H1 (cell line): ENCODE measurements around the gene LRRK1. TPM values are rescaled to one million over a fixed set of nuclear protein-coding genes. Genes with fewer than 3 reads are reported as not detected.
A peak's percentile ranks its signal among the peaks of the same experiment; 100 is the strongest.

Experiments
- CTCF ChIA-PET: fragments of 300-600 bp; sonication (Branson Sonifier 250); formaldehyde crosslinking; loops from one replicate; lab custom pipeline; 2021; ENCODE audit not compliant: partially characterized antibody; lab: Charles Lee
- POLR2A ChIA-PET: fragments of 300-600 bp; sonication (Branson Sonifier 250); formaldehyde crosslinking; loops from one replicate; lab custom pipeline; 2021; ENCODE audit warnings: inconsistent platforms; ENCODE audit not compliant: partially characterized antibody; lab: Charles Lee
- DNase-seq, 2 experiments: peaks; one replicate each; pipeline versions ENCODE4 v3.0.0 to v3.0.0-alpha.2; 2010 to 2022; ENCODE audit warnings: low spot score in 2 of 2, low read depth in 1 of 2, mixed read lengths in 1 of 2
- FAIRE-seq: peaks from 2 replicates; lab custom pipeline; 2011; peaks lifted over from hg19 to GRCh38; lab: Jason Lieb, UNC
- H2AFZ ChIP-seq: 2 replicates; pipeline ENCODE4 v1.8.1; 2012; ENCODE audit warnings: low read length, inconsistent platforms
- H2AK5ac ChIP-seq: 2 replicates; pipeline ENCODE4 v1.6.1; 2013; ENCODE audit warnings: low read depth, low read length
- H2BK120ac ChIP-seq: replicated peaks from 2 replicates; pipeline ENCODE3; 2013; ENCODE audit warnings: low read depth, low read length, inconsistent platforms
- H2BK12ac ChIP-seq: 2 replicates; pipeline ENCODE4 v1.6.1; 2013; ENCODE audit warnings: low read depth, low read length
- H2BK15ac ChIP-seq: 2 replicates; pipeline ENCODE4 v1.6.1; 2013; ENCODE audit warnings: low read length
- H2BK20ac ChIP-seq: 2 replicates; pipeline ENCODE4 v1.6.1; 2013; ENCODE audit warnings: low read length
- H2BK5ac ChIP-seq: 2 replicates; pipeline ENCODE4 v1.6.1; 2013; ENCODE audit warnings: low read depth, low read length
- H3K14ac ChIP-seq: 2 replicates; pipeline ENCODE4 v1.6.1; 2013; ENCODE audit warnings: inconsistent platforms; ENCODE audit not compliant: insufficient read length
- H3K18ac ChIP-seq: 2 replicates; pipeline ENCODE4 v1.6.1; 2013; ENCODE audit warnings: low read length; ENCODE audit errors: extremely low read depth
- H3K23ac ChIP-seq: 2 replicates; pipeline ENCODE4 v1.6.1; 2013; ENCODE audit warnings: inconsistent platforms; ENCODE audit not compliant: insufficient read length
- H3K23me2 ChIP-seq: 2 replicates; pipeline ENCODE4 v1.6.1; 2013; ENCODE audit warnings: low read depth, low read length
- H3K27ac ChIP-seq: 2 replicates; pipeline ENCODE4 v1.6.1; 2011; ENCODE audit warnings: low read depth, low read length, inconsistent platforms
- H3K27me3 ChIP-seq, 4 experiments: replicated peaks in 1 of 4; 1 replicate in 1 of 4; 2 replicates in 3 of 4; pipeline versions ENCODE4 v1.6.1 to v1.8.1; 2011 to 2013; ENCODE audit warnings: low read length in 3 of 4, mild to moderate bottlenecking in 3 of 4, inconsistent platforms in 2 of 4, mixed read lengths in 2 of 4, moderate library complexity in 1 of 4; ENCODE audit not compliant: control insufficient read depth in 3 of 4, insufficient read depth in 3 of 4; ENCODE audit errors: extremely low read depth in 1 of 4
- H3K36me3 ChIP-seq, 4 experiments: 2 replicates each; pipeline versions ENCODE4 v1.6.1 to v1.8.1; 2011 to 2013; ENCODE audit warnings: mild to moderate bottlenecking in 4 of 4, low read length in 3 of 4, moderate library complexity in 2 of 4, control low read depth in 1 of 4, inconsistent platforms in 1 of 4; ENCODE audit not compliant: insufficient read depth in 4 of 4, control insufficient read depth in 2 of 4
- H3K4ac ChIP-seq: replicated peaks from 2 replicates; pipeline ENCODE3; 2013; ENCODE audit warnings: low read length, low read depth, mixed read lengths, inconsistent platforms; ENCODE audit not compliant: insufficient read length
- H3K4me1 ChIP-seq, 4 experiments: replicated peaks in 1 of 4; 1 replicate in 1 of 4; 2 replicates in 3 of 4; pipeline versions ENCODE4 v1.6.1 to v1.8.1; 2011 to 2013; ENCODE audit warnings: low read length in 3 of 4, inconsistent platforms in 2 of 4, mixed read lengths in 1 of 4; ENCODE audit not compliant: insufficient read depth in 4 of 4, control insufficient read depth in 3 of 4
- H3K4me2 ChIP-seq, 2 experiments: 2 replicates each; pipeline versions ENCODE4 v1.6.1 to v1.8.1; 2011 to 2013; ENCODE audit warnings: low read depth in 2 of 2, low read length in 2 of 2, control low read depth in 1 of 2, inconsistent platforms in 1 of 2, mild to moderate bottlenecking in 1 of 2; ENCODE audit not compliant: insufficient read depth in 1 of 2
- H3K4me3 ChIP-seq, 4 experiments: fragments of 200-600, 300-600 bp in 1 of 4; sonication (generic), shearing (Covaris generic), sonication (Bioruptor Twin) in 1 of 4; 2 replicates each; pipeline versions ENCODE4 v1.5.1 to v1.8.1; 2011 to 2016; ENCODE audit warnings: low read length in 4 of 4, low read depth in 3 of 4, control low read depth in 2 of 4, inconsistent platforms in 2 of 4, mild to moderate bottlenecking in 2 of 4, mixed read lengths in 1 of 4, moderate library complexity in 1 of 4; ENCODE audit not compliant: insufficient read depth in 2 of 4; ENCODE audit errors: extremely low read depth in 1 of 4
- H3K56ac ChIP-seq: replicated peaks from 2 replicates; pipeline ENCODE3; 2013; ENCODE audit warnings: low read depth, mild to moderate bottlenecking, mixed read lengths, low read length, inconsistent platforms; ENCODE audit not compliant: insufficient read length
- H3K79me1 ChIP-seq: 2 replicates; pipeline ENCODE4 v1.6.1; 2013; ENCODE audit warnings: low read depth, low read length, control low read depth
- H3K79me2 ChIP-seq, 2 experiments: 2 replicates each; pipeline versions ENCODE4 v1.6.1 to v1.8.1; 2012 to 2013; ENCODE audit warnings: low read length in 2 of 2, mild to moderate bottlenecking in 2 of 2, inconsistent platforms in 1 of 2; ENCODE audit not compliant: insufficient read depth in 2 of 2, control insufficient read depth in 1 of 2
- H3K9ac ChIP-seq, 4 experiments: replicated peaks in 1 of 4; 1 replicate in 1 of 4; 2 replicates in 3 of 4; pipeline versions ENCODE4 v1.6.1 to v1.8.1; 2011 to 2013; ENCODE audit warnings: low read depth in 3 of 4, low read length in 3 of 4, control low read depth in 2 of 4, mild to moderate bottlenecking in 2 of 4, moderate library complexity in 2 of 4, inconsistent platforms in 1 of 4; ENCODE audit errors: extremely low read depth in 1 of 4
- H3K9me3 ChIP-seq, 2 experiments: 2 replicates each; pipeline versions ENCODE4 v1.6.1 to v1.8.1; 2012 to 2013; ENCODE audit warnings: mild to moderate bottlenecking in 2 of 2, moderate library complexity in 2 of 2, control low read depth in 1 of 2, inconsistent platforms in 1 of 2, low read depth in 1 of 2, low read length in 1 of 2, mixed read lengths in 1 of 2; ENCODE audit not compliant: insufficient read depth in 2 of 2
- H4K20me1 ChIP-seq, 2 experiments: replicated peaks in 1 of 2; 2 replicates each; pipeline versions ENCODE3 to v1.8.1; 2011 to 2013; ENCODE audit warnings: inconsistent platforms in 2 of 2, low read length in 2 of 2, mild to moderate bottlenecking in 1 of 2; ENCODE audit not compliant: insufficient read depth in 2 of 2, control insufficient read depth in 1 of 2
- H4K5ac ChIP-seq: 2 replicates; pipeline ENCODE4 v1.6.1; 2013; ENCODE audit warnings: low read length, low read depth, mixed read lengths, inconsistent platforms; ENCODE audit not compliant: insufficient read length
- H4K8ac ChIP-seq: 2 replicates; pipeline ENCODE4 v1.8.0; 2013; ENCODE audit warnings: mild to moderate bottlenecking, moderate library complexity, low read length, inconsistent platforms; ENCODE audit not compliant: insufficient read depth; ENCODE audit errors: extremely low read depth
- H4K91ac ChIP-seq: replicated peaks from 2 replicates; pipeline ENCODE3; 2013; ENCODE audit warnings: low read length, mixed read lengths, inconsistent platforms; ENCODE audit not compliant: insufficient read length
- BCL11A ChIP-seq, 2 experiments: IDR thresholded peaks; one replicate each; pipeline ENCODE4 v1.6.1; 2011; ENCODE audit warnings: low read depth in 2 of 2, low read length in 2 of 2, mild to moderate bottlenecking in 2 of 2
- CBX8 ChIP-seq: fragments of 300-800, 300-1000 bp; sonication (generic); IDR thresholded peaks from 2 replicates; pipeline ENCODE4 v1.7.1; 2016; ENCODE audit warnings: low read depth, low read length, borderline replicate concordance
- CEBPB ChIP-seq: IDR thresholded peaks from 2 replicates; pipeline ENCODE4 v1.6.1; 2012; ENCODE audit warnings: low read depth, low read length
- CHD1 ChIP-seq: IDR thresholded peaks from 2 replicates; pipeline ENCODE4 v1.6.1; 2012; ENCODE audit warnings: low read depth, low read length, improper control_type of control experiment
- FOSL1 ChIP-seq: IDR thresholded peaks from 2 replicates; pipeline ENCODE4 v1.6.1; 2011; ENCODE audit warnings: mild to moderate bottlenecking, low read depth, low read length, moderate library complexity; ENCODE audit not compliant: insufficient read depth
- JUN ChIP-seq: IDR thresholded peaks from 2 replicates; pipeline ENCODE4 v1.6.1; 2011; ENCODE audit warnings: low read depth, mild to moderate bottlenecking, improper control_type of control experiment, low read length
- SIX5 ChIP-seq: IDR thresholded peaks from 2 replicates; pipeline ENCODE4 v1.6.1; 2011; ENCODE audit warnings: mild to moderate bottlenecking, low read depth, low read length
- SP4 ChIP-seq: IDR thresholded peaks from 2 replicates; pipeline ENCODE4 v1.6.1; 2012; ENCODE audit warnings: low read length, inconsistent platforms
- SRF ChIP-seq: IDR thresholded peaks from 2 replicates; pipeline ENCODE4 v1.6.1; 2011; ENCODE audit warnings: mild to moderate bottlenecking, low read depth, low read length, moderate library complexity
- SUZ12 ChIP-seq: fragments of 200-600 bp; sonication (generic); IDR thresholded peaks from 2 replicates; pipeline ENCODE4 v1.6.1; 2012; ENCODE audit warnings: mild to moderate bottlenecking, inconsistent platforms, low read length, moderate library complexity, mixed read lengths
- TCF12 ChIP-seq: IDR thresholded peaks from 2 replicates; pipeline ENCODE4 v1.6.1; 2011; ENCODE audit warnings: low read depth, mild to moderate bottlenecking, low read length
- YY1 ChIP-seq: IDR thresholded peaks from 2 replicates; pipeline ENCODE4 v1.6.1; 2011; ENCODE audit warnings: low read depth, mild to moderate bottlenecking, low read length
- WGBS, 2 experiments: shearing (Covaris generic) in 1 of 2; methylation state at CpG; one replicate each; pipeline versions ENCODE4 v1.1.6 to v1.1.7; 2013 to 2015; ENCODE audit warnings: low lambda C conversion rate in 2 of 2, mixed read lengths in 2 of 2, inconsistent platforms in 1 of 2, low coverage in 1 of 2, missing lambda C conversion rate in 1 of 2; ENCODE audit not compliant: insufficient replicate concordance in 2 of 2, insufficient coverage in 1 of 2, insufficient read length in 1 of 2; ENCODE audit errors: extremely low coverage in 1 of 2, missing lambda C conversion rate in 1 of 2; 5-methylcytosine and 5-hydroxymethylcytosine counted together
- polyA plus RNA-seq, 7 experiments: library from polyadenylated mRNA; depleted of rRNA in 3 of 7; stranded (reverse) in 5 of 7; unstranded in 2 of 7; fragments of >200 nt in 5 of 7; fragments of 200-250 nt in 2 of 7; gene quantifications; 1 replicate in 5 of 7; 2 replicates in 1 of 7; 4 replicates in 1 of 7; pipeline versions ENCODE4 v1.2.1 to v1.2.3, GENCODE V29; 2011 to 2013; ENCODE audit warnings: missing spikeins in 2 of 7, mixed read lengths in 2 of 7
- total RNA-seq: library from RNA; stranded (reverse); fragmentation: NEBNext Ultra II Directional; extraction: Animal tissue kit (Norgen Biotek cat#: 25700); gene quantifications from 2 replicates; pipeline ENCODE4 v1.2.1, GENCODE V29; 2021
- TF ChIP-seq, protein P1 (sequence below): IDR thresholded peaks from 2 replicates; pipeline ENCODE4 v1.6.1; 2012; ENCODE audit warnings: low read length, inconsistent platforms

The LRRK1 gene
- total and polyA plus RNA-seq, 2 of the 8 experiments (the other 6 are each of a cell fraction or from before 2014, with no cell fraction given) = 1.2 to 3.6 TPM

DNA sequence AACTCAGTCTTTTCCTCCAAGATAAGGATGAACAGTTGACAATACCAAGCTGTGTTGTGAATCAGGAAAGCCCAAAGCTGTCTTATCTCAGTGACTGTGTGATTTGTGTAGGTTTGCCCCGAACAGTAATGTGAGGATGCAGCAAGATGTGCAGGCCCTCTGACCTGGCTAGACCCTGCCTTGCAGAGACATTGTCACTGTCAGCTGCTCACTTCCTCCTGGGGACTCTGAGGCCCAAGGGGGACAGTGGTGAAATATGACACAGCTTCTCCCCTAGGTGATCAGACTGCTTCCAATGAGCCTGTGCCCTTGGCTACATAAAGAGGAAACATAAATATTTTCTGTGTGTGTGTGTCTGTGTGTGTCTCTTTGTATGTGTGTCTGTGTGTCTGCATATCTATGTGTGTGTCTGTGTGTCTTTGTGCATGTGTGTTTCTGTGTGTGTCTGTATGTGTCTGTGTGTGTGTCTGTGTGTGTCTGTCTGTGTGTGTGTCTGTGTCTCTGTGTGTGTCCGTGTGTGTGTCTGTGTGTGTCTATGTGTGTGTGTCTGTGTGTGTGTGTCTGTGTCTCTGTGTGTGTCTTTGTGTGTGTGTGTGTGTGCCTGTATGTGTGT is 21.7 kb downstream of the LRRK1 start:
- Histone ChIP-seq H3K9me3 (no peaks in the 10 kb centered on the region), H4K5ac (no peak overlapping the region), H3K9ac (no peak overlapping the region), H4K91ac (no peak overlapping the region), H2BK120ac (no peak overlapping the region), H3K23ac (no peak overlapping the region), H3K14ac (no peak overlapping the region), H3K4me3 (no peak overlapping the region), H2AFZ (no peak overlapping the region), H2BK20ac (0 out of 2 replicates have a peak overlapping the region, but pooled peaks have one; percentile 44), H3K56ac (no peak overlapping the region), H3K27ac (no peak overlapping the region), H2BK5ac (no peak overlapping the region), H3K23me2 (peaks cover 8% of the 10 kb centered on the region; the same call in 1 of the 2 replicates), H3K36me3 (no peaks in the 10 kb centered on the region), H4K20me1 (no peaks in the 10 kb centered on the region), H3K4me1 (no peaks in the 10 kb centered on the region), H3K18ac (no peak overlapping the region), H3K27me3 (no peaks in the 10 kb centered on the region), H3K4me2 (no peak overlapping the region), H2AK5ac (peak overlapping the region; percentile 75; the same call in 1 of the 2 replicates), H4K8ac (no peak overlapping the region; the same call in 1 of the 2 replicates), H3K79me1 (no peaks in the 10 kb centered on the region), H3K4ac (no peak overlapping the region), H2BK12ac (no peak overlapping the region), H3K79me2 (no peaks in the 10 kb centered on the region), H2BK15ac (no peak overlapping the region)
- FAIRE-seq (no peak), DNase-seq (no peak)
- 88% methylated on average over 2 of the region's 2 CpGs; no CpG with 5 or more reads in 1 of the 2 experiments for WGBS, 2 experiments
- ChIA-PET POLR2A (no interaction called here), CTCF (interaction anchor here (0.9 to 1.8 kb wide), 4 partner anchors 22 to 67 kb away, joined by 4 to 6 read pairs (median 5); partner anchors contain the start of gene LRRK1)
- TF ChIP-seq JUN = no peak
- TF ChIP-seq, protein P1, sequence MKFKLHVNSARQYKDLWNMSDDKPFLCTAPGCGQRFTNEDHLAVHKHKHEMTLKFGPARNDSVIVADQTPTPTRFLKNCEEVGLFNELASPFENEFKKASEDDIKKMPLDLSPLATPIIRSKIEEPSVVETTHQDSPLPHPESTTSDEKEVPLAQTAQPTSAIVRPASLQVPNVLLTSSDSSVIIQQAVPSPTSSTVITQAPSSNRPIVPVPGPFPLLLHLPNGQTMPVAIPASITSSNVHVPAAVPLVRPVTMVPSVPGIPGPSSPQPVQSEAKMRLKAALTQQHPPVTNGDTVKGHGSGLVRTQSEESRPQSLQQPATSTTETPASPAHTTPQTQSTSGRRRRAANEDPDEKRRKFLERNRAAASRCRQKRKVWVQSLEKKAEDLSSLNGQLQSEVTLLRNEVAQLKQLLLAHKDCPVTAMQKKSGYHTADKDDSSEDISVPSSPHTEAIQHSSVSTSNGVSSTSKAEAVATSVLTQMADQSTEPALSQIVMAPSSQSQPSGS = no peak
- no peak for TF ChIP-seq SRF
- no peak for TF ChIP-seq SUZ12
- no peak for TF ChIP-seq TCF12
- no peak for TF ChIP-seq YY1
- TF ChIP-seq FOSL1 = no peak
- TF ChIP-seq CHD1 = no peak
- no peak for TF ChIP-seq CEBPB
- TF ChIP-seq CBX8 = no peak
- no peak for TF ChIP-seq SIX5
- no peak for TF ChIP-seq BCL11A (IDR thresholded peaks at IDR 0.05; ENCODE audit: low read depth in 2 of 2, low read length in 2 of 2)
- no peak for TF ChIP-seq SP4
